Liver (tissue), 3 donors: ENCODE data around the gene IQCK.

Experiments
- EGR1 ChIP-seq, 2 donors: IDR thresholded peaks; 2 replicates each; pipeline ENCODE4 v1.6.1; 2016 to 2018; ENCODE audit warnings: antibody characterized with exemption in 2 of 2, low read depth in 2 of 2
- FOXA2 ChIP-seq: IDR thresholded peaks from 2 replicates; pipeline ENCODE4 v1.6.1; 2016; ENCODE audit warnings: antibody characterized with exemption
- HNF4G ChIP-seq: IDR thresholded peaks from 2 replicates; pipeline ENCODE4 v1.6.1; 2016; ENCODE audit warnings: antibody characterized with exemption
- NR2F2 ChIP-seq: IDR thresholded peaks from 2 replicates; pipeline ENCODE4 v1.6.1; 2016; ENCODE audit warnings: antibody characterized with exemption
- RAD21 ChIP-seq, 2 donors: IDR thresholded peaks; 2 replicates each; pipeline ENCODE4 v1.6.1; 2016; ENCODE audit warnings: antibody characterized with exemption in 2 of 2, mild to moderate bottlenecking in 2 of 2
- SP1 ChIP-seq: IDR thresholded peaks from 2 replicates; pipeline ENCODE4 v1.6.1; 2018; ENCODE audit warnings: antibody characterized with exemption, mild to moderate bottlenecking
- TAF1 ChIP-seq: conservative IDR thresholded peaks from 2 replicates; pipeline ENCODE4 v1.6.1; 2016; ENCODE audit warnings: antibody characterized with exemption, mild to moderate bottlenecking
- TF ChIP-seq, protein P1 (sequence below): IDR thresholded peaks from 2 replicates; pipeline ENCODE4 v1.6.1; 2016; ENCODE audit warnings: antibody characterized with exemption
- TF ChIP-seq, protein P2 (sequence below): fragments of 150-350 bp; IDR thresholded peaks from 2 replicates; pipeline ENCODE4 v1.5.1; 2017; ENCODE audit warnings: improper control_type of control experiment, low read depth, low read length; ENCODE audit not compliant: missing input control
- TF ChIP-seq, protein P3 (sequence below): IDR thresholded peaks from 2 replicates; pipeline ENCODE4 v1.6.1; 2016; ENCODE audit warnings: antibody characterized with exemption
- donor health status: healthy.
- donor health status: healthy.

DNA sequence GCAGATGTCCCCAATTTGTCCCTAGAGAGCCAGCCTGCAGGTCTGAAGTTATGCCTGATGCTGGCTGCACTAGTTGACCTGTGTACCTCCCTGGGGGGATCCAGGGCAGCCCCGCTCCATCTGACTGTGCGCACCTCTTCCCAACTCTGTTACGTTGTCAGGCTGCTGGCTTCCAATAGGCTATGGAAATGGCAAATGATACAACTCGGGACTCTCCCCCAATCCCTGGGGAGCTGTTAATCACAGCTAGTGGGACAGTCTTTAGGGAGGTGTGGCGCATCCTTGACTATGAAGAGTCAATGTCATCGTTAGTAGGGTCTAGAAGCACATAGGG lies 136.4 kb downstream of the IQCK start:
- TF ChIP-seq, protein P1, sequence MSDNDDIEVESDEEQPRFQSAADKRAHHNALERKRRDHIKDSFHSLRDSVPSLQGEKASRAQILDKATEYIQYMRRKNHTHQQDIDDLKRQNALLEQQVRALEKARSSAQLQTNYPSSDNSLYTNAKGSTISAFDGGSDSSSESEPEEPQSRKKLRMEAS = no peak
- TF ChIP-seq TAF1 = no peak
- TF ChIP-seq, protein P2, sequence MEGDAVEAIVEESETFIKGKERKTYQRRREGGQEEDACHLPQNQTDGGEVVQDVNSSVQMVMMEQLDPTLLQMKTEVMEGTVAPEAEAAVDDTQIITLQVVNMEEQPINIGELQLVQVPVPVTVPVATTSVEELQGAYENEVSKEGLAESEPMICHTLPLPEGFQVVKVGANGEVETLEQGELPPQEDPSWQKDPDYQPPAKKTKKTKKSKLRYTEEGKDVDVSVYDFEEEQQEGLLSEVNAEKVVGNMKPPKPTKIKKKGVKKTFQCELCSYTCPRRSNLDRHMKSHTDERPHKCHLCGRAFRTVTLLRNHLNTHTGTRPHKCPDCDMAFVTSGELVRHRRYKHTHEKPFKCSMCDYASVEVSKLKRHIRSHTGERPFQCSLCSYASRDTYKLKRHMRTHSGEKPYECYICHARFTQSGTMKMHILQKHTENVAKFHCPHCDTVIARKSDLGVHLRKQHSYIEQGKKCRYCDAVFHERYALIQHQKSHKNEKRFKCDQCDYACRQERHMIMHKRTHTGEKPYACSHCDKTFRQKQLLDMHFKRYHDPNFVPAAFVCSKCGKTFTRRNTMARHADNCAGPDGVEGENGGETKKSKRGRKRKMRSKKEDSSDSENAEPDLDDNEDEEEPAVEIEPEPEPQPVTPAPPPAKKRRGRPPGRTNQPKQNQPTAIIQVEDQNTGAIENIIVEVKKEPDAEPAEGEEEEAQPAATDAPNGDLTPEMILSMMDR = no peak
- TF ChIP-seq, protein P3, sequence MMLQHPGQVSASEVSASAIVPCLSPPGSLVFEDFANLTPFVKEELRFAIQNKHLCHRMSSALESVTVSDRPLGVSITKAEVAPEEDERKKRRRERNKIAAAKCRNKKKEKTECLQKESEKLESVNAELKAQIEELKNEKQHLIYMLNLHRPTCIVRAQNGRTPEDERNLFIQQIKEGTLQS = no peak
- TF ChIP-seq NR2F2 = no peak
- TF ChIP-seq RAD21 (IDR thresholded peaks at IDR 0.05) = no peak
- no peak for TF ChIP-seq FOXA2
- no peak for TF ChIP-seq EGR1 (IDR thresholded peaks at IDR 0.05; ENCODE audit: low read depth in 2 of 2)
- no peak for TF ChIP-seq HNF4G
- no peak for TF ChIP-seq SP1
